NT2/D1 (cell line): ENCODE measurements around the gene JAK3.

Experiments used
- SUZ12 ChIP-seq: IDR thresholded peaks from 2 replicates; pipeline ENCODE4 v1.6.1; 2011; ENCODE audit not compliant: insufficient read length, insufficient read depth; ENCODE audit errors: extremely low read depth
- YY1 ChIP-seq: IDR thresholded peaks from 2 replicates; pipeline ENCODE4 v1.6.1; 2011; ENCODE audit not compliant: insufficient read length, insufficient read depth
- ZNF274 ChIP-seq: IDR thresholded peaks from 2 replicates; pipeline ENCODE4 v1.6.1; 2011; ENCODE audit warnings: mild to moderate bottlenecking, low read depth, low read length

DNA sequence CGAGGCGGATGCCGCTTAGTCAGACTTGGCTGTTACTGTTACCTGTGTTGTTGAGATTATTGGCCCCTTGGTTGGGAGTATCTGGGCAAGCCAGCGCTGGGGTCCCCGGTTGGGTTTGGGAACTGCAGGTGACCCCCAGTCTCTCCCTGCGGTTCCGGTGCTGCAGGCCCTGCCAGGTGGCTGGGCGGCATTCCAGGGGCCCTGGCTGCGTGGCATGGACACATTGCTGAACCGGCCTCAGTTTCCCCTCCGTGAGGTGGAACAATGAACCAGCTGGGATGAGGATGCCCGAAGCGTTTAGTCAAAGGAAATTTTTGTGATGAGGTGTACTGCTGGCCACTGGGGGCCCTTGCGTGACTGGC is 52.3 kb downstream of the JAK3 start:
- TF ChIP-seq ZNF274 (no peak), YY1 (no peak), SUZ12 (no peak)
